ENCODE results near the gene FAAP20. TPM values are rescaled to one million over a fixed set of nuclear protein-coding genes. Genes with fewer than 3 reads are reported as not detected.

FAAP20 gene
- total and polyA plus RNA-seq, 2 of the 8 experiments (the other 6 are each of a cell fraction or from before 2014, with no cell fraction given): 58.4 to 99.8 TPM

GRCh38 chr1:2168090-2168489 lies 26.5 kb downstream of the FAAP20 start (continued):
- TF ChIP-seq JUN (IDR thresholded peaks at IDR 0.05; ENCODE audit: low read depth, low read length): no peak
- no peak for TF ChIP-seq BCL11A (IDR thresholded peaks at IDR 0.05; ENCODE audit: low read depth in 2 of 2, low read length in 2 of 2)
- no peak for TF ChIP-seq PHF8 (conservative IDR thresholded peaks at IDR 0.05; ENCODE audit: low read depth, low read length)
- no peak for TF ChIP-seq GTF2F1 (IDR thresholded peaks at IDR 0.05; ENCODE audit: borderline replicate concordance, low read depth, low read length)
- TF ChIP-seq TAF1 (IDR thresholded peaks at IDR 0.05; ENCODE audit: low read depth, low read length): no peak
- TF ChIP-seq RAD21 (IDR thresholded peaks at IDR 0.05 in 1 of 2, conservative IDR thresholded peaks at IDR 0.05 in 1 of 2; ENCODE audit: low read depth in 2 of 2, low read length in 2 of 2): no peak
- TF ChIP-seq ATF2 (IDR thresholded peaks at IDR 0.05; ENCODE audit: low read length): no peak

Data from H1 (cell line).